ENCODE results near the gene VWA5A. TPM values are rescaled to one million over a fixed set of nuclear protein-coding genes. Genes with fewer than 3 reads are reported as not detected.

Gene VWA5A
- total and polyA plus RNA-seq, 10 of the 15 experiments (the other 5 are each of a cell fraction or from before 2014, with no cell fraction given), result 0.45 to 1.6 (median 1.0) TPM

DNA sequence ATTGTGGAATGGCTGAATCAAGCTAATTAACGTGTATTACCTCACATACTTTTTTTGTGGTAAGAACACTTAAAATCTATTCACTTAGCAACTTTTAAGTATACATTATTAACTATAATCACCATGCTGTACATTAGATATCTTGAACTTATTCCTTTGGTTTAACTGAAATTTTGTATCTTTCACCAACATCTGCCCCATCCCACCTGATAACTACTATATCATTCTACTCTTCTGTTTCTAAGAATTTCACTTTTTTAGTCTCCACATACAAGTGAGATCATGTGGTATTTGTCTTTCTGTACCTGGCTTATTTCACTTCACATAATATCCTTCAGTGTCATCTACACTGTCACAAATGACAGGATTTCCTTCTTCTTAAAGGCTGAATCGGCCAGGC, 17.1 kb upstream of the VWA5A start (continued):
- TF ChIP-seq, protein P1, sequence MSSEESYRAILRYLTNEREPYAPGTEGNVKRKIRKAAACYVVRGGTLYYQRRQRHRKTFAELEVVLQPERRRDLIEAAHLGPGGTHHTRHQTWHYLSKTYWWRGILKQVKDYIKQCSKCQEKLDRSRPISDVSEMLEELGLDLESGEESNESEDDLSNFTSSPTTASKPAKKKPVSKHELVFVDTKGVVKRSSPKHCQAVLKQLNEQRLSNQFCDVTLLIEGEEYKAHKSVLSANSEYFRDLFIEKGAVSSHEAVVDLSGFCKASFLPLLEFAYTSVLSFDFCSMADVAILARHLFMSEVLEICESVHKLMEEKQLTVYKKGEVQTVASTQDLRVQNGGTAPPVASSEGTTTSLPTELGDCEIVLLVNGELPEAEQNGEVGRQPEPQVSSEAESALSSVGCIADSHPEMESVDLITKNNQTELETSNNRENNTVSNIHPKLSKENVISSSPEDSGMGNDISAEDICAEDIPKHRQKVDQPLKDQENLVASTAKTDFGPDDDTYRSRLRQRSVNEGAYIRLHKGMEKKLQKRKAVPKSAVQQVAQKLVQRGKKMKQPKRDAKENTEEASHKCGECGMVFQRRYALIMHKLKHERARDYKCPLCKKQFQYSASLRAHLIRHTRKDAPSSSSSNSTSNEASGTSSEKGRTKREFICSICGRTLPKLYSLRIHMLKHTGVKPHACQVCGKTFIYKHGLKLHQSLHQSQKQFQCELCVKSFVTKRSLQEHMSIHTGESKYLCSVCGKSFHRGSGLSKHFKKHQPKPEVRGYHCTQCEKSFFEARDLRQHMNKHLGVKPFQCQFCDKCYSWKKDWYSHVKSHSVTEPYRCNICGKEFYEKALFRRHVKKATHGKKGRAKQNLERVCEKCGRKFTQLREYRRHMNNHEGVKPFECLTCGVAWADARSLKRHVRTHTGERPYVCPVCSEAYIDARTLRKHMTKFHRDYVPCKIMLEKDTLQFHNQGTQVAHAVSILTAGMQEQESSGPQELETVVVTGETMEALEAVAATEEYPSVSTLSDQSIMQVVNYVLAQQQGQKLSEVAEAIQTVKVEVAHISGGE (CRISPR knock-in tag; IDR thresholded peaks at IDR 0.05), result no peak
- TF ChIP-seq CHD1 (IDR thresholded peaks at IDR 0.05; ENCODE audit: low read depth, low read length), result no peak

DNA sequence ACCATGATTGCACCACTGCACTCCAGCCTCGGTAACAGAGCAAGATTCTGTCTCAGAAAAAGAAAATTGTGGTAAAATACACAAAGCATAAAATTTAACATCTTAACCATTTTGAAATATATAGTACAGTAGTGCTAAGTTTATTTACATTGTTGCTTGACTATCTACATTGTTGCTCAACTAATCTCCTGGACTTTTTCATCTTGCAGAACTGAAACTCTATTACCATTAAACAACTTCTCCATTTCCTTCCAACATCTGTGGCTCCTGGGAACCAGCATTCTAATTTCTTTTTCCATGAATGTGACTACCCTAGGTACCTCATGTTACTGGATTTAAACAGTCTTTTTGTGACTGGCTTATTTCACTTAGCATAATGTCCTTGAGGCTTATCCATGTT, 13.5 kb upstream of the VWA5A start:
- no TSS peak for BruUV-seq (replicated peaks)
- in situ Hi-C loops (cut with MboI), result no loop called here
- Histone ChIP-seq H3K4me1 (ENCODE audit: control insufficient read depth, insufficient read depth, low read length) (no peaks in the 10 kb centered on the region), H4K20me1 (ENCODE audit: control insufficient read depth, insufficient read depth) (no peaks in the 10 kb centered on the region), H2AFZ (ENCODE audit: control insufficient read depth, low read depth, low read length) (no peak overlapping the region), H3K27ac (ENCODE audit: control insufficient read depth, insufficient read depth) (no peak overlapping the region), H3K9me3 (replicated peaks; ENCODE audit: control insufficient read depth, insufficient read depth, low read length) (no peaks in the 10 kb centered on the region), H3K9ac (ENCODE audit: control insufficient read depth, insufficient read depth, low read length) (no peak overlapping the region), H3K79me2 (ENCODE audit: control insufficient read depth, insufficient read depth, low read length) (no peaks in the 10 kb centered on the region), H3K4me2 (ENCODE audit: control insufficient read depth, insufficient read depth) (no peak overlapping the region), H3K4me3 (no peak overlapping the region), H3K36me3 (ENCODE audit: control insufficient read depth in 2 of 2, insufficient read depth in 2 of 2, low read length in 1 of 2) (no peaks in the 10 kb centered on the region), H3K27me3 (replicated peaks in 1 of 2; ENCODE audit: control insufficient read depth in 2 of 2, insufficient read depth in 2 of 2, low read length in 1 of 2) (no peaks in the 10 kb centered on the region; a peak in 1 of 4 replicates)
- no peak for ATAC-seq
- POLR2A ChIA-PET, result no interaction called here
- CTCF ChIA-PET, result no interaction called here
- WGBS (ENCODE audit: insufficient coverage, insufficient replicate concordance, low lambda C conversion rate, missing lambda C conversion rate), result 0% methylated on average over 1 of the region's 1 CpG
- intact Hi-C loops (cut with micrococcal nuclease; ENCODE audit: unreplicated experiment), result no loop called here
- FAIRE-seq, result no peak
- RAD21 ChIA-PET (ENCODE audit: unreplicated experiment), result no interaction called here
- no peak for DNase-seq (ENCODE audit: low read depth, low spot score)
- TF ChIP-seq, protein P2, sequence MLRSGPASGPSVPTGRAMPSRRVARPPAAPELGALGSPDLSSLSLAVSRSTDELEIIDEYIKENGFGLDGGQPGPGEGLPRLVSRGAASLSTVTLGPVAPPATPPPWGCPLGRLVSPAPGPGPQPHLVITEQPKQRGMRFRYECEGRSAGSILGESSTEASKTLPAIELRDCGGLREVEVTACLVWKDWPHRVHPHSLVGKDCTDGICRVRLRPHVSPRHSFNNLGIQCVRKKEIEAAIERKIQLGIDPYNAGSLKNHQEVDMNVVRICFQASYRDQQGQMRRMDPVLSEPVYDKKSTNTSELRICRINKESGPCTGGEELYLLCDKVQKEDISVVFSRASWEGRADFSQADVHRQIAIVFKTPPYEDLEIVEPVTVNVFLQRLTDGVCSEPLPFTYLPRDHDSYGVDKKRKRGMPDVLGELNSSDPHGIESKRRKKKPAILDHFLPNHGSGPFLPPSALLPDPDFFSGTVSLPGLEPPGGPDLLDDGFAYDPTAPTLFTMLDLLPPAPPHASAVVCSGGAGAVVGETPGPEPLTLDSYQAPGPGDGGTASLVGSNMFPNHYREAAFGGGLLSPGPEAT (IDR thresholded peaks at IDR 0.05; ENCODE audit: low read depth), result no peak
- TF ChIP-seq TCF3 (IDR thresholded peaks at IDR 0.05; ENCODE audit: borderline replicate concordance, insufficient read depth, low read depth, low read length), result no peak
- TF ChIP-seq USF1 (IDR thresholded peaks at IDR 0.05; ENCODE audit: borderline replicate concordance, extremely low read length, insufficient read depth, low read depth, low read length), result no peak
- SMC1A ChIA-PET (ENCODE audit: uncharacterized antibody, unreplicated experiment), result no interaction called here
